Measurements from ENCODE around the gene TSC22D2.

The TSC22D2 gene

DNA sequence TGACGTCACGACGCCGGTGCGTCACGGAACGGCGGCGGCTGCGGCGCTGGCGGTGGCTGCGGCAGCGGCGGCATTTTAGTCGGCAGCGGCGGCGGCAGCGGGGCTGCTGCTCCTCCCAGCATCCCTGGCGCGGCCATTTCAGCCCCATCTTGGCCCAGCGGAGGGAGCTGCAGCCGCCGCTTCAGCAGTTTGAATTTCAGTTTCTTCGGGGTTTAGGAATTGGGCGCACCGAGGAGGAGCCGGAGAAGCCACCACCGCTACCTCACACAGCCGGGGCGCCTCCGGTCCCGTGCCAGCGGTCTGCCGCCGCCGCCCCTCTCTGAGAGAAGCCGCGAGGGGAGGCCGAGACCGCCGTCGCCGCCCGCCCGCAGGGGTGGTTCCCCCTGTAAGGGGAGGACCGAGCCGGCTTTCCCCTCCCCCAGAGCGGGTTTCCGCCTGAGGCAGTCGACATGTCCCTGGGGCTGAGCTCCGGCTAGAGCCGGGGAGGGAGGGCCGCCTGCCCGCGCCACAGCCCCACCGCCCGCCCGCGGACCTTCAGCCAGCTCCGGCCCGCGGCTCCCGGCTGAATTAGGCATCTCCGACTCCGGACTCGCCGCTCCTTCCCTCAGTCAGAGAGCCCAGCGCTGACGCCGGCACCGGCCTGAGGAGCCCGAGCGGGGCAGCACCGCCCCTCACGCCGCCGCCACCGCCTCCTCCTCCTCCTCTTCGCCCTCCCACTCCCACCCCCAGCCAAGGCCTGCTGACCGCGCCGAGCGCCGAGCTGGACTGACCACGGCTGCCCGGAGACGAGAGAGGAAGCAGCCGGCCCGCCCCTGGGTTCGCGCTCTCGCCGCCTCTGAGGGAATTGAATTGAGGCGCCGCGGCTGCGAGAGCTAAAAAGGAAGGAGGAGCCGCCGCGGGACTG is at the start of gene TSC22D2:
Gene TSC22D2, plus strand, starts transcription at position 78 of the 904 bp plus-strand sequence. CDS start 1,053 bp downstream, outside the sequence.
- peak; percentile 91 to 97 for DNase-seq (ENCODE audit: low read depth in 2 of 2, low spot score in 1 of 2)

DNA sequence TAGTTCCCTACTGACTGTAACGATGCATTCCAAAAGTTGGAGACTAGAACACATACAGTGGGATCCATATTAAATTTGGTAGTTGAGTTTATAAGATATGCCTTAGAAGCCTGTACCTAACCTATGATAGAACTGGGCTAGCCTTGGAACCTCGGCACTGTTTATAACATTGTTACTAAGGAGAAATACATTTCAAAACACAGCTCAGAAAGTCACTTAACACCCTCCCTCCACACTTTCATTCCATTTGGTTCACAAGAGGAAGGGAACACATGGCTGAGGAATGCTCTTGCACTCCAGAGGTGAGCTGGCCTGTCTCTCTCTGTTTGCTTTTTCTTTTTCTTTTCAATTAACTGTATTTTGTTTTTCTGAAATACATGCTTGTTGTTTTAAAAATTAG is 48.7 kb upstream of the TSC22D2 start:
- DNase-seq (ENCODE audit: low read depth in 2 of 2, low spot score in 1 of 2), result no peak

DNA sequence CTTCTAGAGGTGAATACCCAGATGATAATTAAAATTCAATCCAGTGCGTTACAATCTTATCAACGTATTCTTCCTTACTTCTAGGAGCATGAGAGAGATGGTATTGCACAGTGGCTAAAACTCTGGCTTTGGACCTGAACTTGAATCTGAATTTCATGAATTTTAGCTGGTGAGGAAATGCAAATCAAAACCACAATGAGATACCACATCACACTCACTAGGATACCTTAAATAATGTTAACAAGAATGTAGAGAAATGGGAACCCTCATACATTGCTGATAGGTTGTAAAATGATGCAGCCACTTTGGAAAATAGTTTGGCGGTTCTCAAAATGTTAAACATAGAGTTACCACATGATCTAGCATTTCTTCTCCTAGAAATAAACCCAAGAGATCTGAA is 47.1 kb upstream of the TSC22D2 start:
- no peak for DNase-seq (ENCODE audit: low read depth in 2 of 2, low spot score in 1 of 2)

DNA sequence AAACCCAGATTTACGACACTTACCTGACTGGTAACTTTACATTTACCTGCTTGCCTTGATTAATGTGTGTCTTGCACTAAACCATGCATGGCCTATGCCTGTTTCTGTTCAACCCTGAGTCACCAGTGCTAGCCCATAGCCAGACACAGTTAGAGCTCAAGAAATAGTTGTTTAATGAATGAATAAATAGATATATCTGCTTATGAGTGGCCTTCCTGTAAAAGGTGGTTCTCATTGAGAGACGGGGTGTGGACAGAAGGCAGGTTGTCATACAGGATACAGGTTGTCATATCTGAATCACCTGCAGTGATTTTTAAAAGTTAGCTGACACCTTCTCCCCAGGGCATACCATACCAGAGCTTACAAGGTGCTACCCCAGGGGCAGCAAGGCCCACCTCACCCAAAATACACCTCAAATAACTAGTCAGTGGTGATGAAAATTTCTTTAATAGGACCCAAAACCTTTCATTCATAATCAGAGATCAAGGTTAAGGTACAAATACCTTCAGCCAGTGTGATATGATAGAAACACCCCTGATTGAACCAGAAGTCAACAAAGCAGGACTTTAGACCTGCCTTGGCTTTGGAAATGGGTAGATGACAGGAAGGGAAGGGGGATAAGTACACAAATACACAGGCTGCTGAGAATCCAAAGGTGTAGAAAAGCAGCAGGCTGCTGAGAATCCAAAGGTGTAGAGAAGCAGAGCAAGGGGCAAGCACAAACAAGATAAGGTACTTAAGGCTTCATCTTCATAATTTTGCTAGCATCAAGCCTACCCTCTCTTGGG is 45.4 kb upstream of the TSC22D2 start:
- no peak for DNase-seq (ENCODE audit: low read depth in 2 of 2, low spot score in 1 of 2)

DNA sequence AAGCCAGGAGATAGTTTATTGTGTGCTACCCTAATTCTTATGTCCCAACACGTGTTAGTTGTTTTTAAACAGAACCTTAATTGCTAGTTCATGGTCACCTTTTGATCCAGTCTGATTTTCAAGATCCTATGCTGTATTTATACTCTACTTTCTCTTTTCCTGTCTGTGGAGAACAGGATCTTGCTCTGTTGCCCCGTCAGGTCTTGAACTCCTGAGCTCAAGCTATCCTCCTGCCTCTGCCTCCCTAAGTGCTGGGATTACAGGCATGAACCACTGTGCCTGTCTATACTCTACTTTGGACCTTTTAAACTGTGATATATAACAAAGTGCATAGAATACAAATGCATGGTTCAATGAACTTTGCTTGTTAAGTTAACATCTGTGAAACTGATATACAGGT is 44.7 kb upstream of the TSC22D2 start:
- no peak for DNase-seq (ENCODE audit: low read depth in 2 of 2, low spot score in 1 of 2)

DNA sequence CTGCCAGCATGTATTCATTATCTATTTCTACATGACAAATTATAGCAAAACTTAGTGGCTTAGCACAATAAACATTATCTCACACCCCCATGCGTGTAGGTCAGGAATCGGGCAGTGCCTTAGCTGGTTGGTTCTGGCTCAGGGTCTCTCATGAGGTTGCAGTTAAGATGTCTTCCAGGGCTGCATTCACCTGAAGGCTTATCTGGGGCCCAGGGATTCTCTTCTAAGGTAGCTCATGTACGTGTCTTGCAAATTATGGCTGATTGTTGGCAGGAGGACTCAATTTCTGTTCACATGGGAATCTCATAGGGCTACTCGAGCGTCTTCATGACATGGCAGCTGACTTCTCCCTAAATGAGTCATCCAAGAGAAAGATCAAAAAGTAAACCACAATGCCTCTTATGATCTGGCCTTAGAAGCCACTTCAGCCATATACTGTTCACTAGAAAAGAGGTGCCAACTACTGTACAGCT is 42.9 kb upstream of the TSC22D2 start:
- DNase-seq (ENCODE audit: low read depth in 2 of 2, low spot score in 1 of 2), result no peak

DNA sequence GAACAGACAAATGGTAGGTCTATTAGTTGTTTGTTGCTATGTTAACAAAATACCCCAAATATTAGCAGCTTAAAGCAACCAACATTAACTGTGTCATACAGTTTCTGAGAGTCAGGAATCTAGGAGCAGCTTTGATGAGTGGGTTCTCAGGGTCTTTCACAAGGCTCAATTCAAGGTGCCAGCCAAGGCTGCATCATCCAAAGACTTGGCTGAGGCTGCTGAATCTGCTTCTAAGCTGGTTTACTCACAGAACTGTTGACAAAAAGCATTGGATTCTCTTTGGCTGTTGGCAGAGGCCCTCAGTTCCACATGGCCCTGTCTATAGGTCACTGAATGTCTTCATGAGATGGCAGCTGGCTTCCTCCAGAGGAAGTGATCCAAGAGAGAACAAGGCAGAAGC is 40.3 kb upstream of the TSC22D2 start:
- no peak for DNase-seq (ENCODE audit: low read depth in 2 of 2, low spot score in 1 of 2)

DNA sequence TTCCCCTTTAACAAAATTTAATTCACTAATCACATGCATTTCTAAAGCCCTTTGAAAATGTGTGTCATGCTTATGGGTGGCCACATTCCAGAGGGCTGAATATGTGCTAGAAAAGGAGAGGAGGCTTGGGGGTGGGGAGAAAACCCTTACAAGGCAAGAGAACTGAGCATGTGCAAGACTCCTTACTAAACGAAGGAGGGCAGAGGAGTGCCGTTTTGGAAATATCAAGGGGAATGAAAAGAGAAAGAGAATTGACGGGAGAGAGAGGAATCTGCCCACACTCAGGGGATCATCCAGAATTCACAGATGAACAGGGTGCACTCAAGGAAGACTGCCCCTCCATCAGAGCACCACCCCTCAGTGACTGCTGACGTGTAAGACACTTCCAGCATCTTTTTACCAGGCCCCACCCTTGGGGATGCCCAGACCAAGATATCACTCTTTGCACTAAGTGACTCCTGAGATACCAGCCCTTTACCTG is 37.9 kb upstream of the TSC22D2 start:
- no peak for DNase-seq (ENCODE audit: low read depth in 2 of 2, low spot score in 1 of 2)

DNA sequence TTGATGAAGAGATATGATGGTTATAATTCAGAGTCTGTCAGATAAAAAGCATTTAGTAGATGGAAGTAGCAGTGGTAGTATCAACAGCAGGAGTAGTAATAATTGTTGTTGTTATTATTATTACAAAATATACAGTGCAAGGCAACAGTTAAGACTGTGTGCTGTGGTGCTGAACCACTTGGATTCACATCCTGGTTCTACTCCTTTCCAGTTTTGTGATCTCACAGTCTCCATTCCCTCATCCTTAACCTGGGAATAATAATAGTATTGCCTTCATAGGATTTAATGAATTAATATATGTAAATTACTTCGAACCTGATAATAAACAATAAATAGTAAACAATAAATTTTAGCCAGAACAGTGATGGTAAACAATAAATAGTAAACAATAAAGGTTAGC is 37.1 kb upstream of the TSC22D2 start:
- no peak for DNase-seq (ENCODE audit: low read depth in 2 of 2, low spot score in 1 of 2)

DNA sequence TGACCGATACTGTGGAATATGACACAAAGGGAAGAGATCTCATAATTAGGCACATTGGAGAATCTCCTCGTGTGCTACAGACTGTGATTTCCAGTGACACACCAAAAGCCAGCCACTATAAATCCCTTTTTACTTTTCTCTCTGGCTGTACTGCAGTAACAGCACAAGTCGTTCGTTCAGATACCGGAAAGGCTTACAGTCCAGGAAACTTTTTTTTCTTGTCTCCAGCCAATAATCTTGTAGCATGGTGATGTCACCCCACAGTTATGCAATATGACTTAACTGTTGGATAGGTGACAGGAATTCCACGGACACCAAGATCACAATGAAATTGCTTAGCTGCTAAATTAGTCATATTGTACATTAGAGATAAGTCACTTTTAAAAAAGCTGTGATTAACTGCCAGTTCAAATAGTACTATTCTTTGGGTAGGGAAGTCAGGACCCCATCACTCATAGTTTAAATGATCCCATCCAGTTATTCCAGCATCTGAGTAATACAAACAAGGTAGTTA is 36.3 kb upstream of the TSC22D2 start:
- no peak for DNase-seq (ENCODE audit: low read depth in 2 of 2, low spot score in 1 of 2)

DNA sequence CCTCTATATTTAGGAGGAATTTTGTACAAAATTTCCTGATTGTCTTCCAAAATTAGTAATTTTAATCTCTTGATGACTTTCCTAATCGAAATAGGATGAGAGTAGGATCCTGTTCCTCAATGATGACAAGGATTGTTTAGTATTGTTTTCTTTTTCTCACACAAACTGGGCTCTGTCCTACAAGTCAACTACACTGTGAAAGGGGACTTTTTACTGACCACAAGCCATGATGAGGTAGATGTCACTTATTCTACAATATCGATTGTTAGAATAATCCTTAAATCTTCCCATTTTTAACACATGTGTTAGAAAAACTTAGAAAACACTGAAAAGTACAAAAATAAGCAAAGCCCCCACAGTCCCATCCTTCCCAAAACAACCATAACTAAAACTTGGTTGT is 35.8 kb upstream of the TSC22D2 start:
- DNase-seq (ENCODE audit: low read depth in 2 of 2, low spot score in 1 of 2), result no peak

DNA sequence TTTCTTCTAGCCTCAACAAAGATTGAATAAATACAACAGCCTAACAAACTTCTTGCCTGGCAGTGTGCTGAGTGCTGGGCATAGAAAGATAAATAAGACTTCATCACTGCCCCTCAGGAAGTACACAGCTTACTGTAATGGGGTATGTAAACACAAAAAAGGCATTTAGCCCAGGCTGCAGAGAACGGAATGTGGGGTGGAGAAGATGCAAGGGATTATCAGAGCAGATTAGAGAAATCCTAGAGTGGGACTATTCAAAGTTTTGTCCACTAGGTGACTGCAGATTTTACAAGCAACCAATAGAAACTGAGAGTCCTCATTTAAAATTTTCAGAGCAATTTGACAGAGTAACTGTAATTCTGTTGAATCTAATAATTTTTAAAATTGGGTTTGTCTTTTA is 35.4 kb upstream of the TSC22D2 start:
- DNase-seq (ENCODE audit: low read depth in 2 of 2, low spot score in 1 of 2), result no peak

DNA sequence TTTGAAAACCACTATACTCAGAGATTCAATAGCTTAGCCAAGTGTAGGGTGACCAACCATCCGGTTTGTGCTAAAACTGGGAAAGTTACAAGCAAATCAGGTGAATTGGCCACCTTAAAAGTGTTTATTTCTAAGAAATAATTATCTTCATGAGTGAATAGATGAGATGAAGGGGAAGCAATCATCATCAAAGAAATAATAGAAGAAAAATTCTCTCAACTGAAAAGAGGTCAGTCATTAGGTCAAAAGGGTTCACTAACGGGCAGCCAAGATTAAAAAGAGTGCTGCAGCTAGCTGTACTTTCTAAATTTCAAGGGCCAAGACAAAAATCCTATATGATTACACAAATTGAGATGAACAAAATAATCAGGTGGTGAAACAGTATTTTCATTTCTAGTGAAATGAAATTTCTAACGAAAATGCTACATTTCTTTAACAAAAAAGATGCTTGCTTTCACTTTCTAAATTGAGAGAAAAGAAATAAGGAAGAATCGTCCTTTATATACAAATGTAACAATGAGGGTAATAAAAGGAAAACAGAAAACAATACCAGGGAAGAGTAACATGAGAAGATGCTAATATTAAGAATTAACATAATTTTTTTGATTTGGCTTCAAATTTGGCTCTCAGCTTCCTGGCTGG is 34.7 kb upstream of the TSC22D2 start:
- DNase-seq (ENCODE audit: low read depth in 2 of 2, low spot score in 1 of 2), result no peak

DNA sequence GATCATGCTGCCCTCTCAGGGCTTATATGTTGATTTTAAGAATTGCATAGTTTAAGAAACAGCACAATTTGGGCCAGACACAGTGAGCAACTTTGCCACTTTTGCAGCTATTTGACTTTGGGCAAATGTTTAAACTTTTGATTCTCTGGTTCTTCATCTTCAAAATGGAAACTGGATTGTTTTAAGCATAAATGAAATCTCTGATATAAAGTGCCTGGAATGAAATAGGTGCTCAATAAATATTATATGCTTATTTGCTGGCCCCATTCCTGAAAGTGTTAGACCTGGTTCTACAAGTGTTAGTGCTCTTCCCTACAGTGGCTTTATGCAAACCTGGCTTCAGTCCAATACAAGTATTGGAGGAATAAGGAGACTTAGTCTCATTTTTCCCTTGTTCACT is 33.1 kb upstream of the TSC22D2 start:
- no peak for DNase-seq (ENCODE audit: low read depth in 2 of 2, low spot score in 1 of 2)

DNA sequence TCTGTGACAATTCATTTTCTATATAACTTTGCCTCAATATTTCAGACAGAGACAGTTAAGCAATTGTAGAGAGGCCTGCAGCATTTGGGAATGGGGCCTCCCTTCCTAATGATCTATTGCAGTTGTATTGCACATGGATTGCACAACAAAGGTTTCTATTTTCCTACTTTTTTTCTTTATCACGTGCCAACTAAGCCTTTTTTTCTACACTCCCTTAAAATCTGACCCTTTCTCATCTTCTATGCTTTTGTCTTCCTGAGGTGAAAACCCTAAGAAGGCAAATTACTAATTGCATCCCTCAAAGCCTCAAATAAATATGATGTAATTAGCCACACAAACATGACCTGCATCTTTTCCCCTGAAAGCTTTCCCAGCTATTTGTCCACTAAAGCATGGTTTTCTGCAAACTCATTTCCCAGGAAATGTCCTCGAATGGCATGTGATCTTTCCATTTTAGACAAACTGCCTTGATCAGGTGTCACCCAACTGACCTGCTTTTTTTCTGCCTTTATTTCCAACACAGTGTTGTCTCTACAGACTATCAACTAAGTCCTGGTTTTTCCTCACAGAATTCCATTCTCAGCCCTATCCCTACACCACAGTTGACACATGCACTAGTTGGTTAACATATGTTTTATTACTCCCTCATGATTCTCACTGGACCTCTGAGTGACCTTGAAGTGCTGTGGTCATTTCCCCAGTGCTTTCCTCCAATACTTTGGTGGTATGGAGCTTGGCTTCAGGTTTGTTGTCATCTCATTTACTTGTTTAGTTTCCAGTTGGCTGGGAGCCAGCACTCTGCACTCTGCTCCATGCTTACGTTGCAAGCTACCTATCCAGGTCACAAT is 31.9 kb upstream of the TSC22D2 start:
- no peak for DNase-seq (ENCODE audit: low read depth in 2 of 2, low spot score in 1 of 2)

DNA sequence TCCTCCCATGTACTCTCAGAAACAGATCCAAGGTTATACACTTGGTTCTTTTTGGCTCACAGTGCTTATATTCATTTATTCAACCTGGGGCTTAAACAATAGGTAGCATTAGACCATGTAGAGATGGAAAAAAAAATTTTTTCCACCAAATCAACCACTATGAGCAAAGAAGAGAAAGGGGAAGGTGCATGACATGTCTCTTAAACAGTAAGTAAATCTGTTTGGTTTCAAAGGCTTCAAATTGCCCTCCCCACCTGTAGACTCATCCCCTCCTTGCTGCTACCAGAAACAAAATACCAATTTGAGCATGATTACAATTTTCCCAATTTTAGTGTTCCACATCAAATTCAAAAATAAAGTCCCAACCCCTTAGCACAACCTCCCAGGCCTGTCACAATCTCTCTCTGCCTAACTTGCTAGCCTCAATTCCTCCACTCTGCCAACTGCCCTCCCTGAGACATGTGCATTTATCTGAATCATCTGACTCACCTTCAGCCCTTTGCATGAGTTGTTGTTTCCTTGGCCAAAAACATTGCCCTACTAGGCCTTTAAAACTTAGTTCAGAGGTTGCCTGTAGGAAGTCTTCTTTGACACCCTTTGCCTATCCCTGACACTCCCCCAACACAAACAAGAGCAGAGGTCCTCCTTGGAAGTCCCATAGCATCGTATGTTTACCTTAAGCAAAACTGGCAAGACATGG is 30.3 kb upstream of the TSC22D2 start:
- DNase-seq (ENCODE audit: low read depth in 2 of 2, low spot score in 1 of 2), result no peak

DNA sequence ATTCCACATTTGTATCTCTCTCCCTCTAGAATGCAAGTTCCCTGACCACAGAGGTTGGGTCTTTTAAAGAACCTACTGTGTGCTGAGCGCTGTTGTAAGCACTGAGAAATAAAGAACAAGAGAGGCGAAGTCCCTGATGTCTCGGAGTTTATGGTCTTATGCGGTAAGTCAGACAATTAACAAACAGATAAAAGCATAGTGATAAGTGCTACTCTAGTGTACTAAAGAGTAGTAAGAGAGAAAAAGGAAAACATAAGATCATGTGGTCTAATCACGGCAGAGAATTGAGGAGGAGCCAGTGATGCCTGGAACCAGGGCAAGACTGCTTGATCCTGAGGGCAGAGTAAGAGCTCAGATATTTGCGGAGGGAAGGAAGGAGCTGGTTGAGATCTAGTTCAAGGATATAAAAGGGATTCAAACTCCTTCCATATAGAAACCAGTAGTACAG is 29.8 kb upstream of the TSC22D2 start:
- DNase-seq (ENCODE audit: low read depth in 2 of 2, low spot score in 1 of 2), result no peak

DNA sequence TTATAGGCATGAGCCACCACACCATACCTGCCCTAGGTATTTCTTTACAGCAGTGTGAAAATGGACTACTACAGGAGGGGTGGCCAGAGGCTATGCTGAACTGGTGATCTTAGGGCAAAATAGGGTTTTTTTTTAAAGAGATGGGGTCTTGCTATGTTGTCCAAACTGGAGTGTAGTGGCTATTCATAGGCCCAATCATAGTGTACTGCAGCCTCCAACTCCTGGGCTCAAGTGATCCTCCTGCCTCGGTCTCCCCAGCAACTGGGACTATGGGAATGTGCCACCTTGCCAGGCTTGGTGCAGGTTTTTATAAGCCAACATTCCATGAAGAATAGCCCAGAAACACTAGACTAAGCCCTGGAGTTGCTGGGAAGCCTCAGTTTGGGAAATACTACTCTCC is 28.6 kb upstream of the TSC22D2 start:
- no peak for DNase-seq (ENCODE audit: low read depth in 2 of 2, low spot score in 1 of 2)

DNA sequence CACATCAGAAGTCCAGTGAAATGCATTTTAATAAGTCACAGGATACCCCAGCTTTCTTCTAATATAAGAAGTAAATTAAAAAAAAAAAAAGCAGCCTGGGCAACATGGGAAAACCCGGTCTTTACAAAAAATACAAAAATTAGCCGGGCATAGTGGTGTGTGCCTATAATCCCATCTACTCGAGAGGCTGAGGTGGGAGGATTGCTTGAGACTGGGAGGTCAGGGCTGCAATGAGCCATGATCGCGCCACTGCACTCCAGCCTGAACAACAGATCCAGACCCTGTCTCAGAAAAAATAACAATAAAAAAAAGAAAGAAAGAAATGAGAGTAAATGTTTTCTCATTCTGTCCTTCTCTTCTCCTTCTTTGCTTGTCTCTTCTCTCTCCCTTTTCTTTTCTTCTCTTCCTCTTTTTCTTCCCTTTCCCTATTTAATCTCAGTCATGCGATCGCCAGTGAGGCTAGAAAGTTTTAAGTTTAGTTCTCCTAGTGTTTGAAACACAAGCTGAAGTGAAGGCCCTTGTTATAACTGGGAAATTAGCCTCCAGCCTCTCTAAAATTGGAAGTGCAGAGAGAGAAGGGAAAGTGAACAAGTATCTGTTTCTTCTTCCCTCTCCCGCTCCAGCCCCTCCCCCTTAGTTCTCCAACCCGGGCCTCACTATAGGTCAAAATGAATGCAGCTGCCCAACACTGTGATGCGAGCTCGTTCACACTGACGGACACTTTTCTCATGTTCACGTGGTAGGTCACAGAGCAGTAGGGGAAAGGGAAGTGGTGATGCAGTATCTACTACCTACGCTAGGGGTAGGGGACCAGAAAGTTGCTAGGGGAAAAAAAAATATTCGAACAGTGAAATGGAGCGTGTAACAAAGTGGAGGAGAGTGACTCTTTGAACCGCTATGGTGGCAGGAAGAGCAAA is 23.5 kb upstream of the TSC22D2 start:
- DNase-seq (ENCODE audit: low read depth in 2 of 2, low spot score in 1 of 2), result no peak
